Natural killer cell (primary cell): ENCODE measurements around the gene EFCAB8. TPM values are rescaled to one million over a fixed set of nuclear protein-coding genes. Genes with fewer than 3 reads are reported as not detected.

ENCODE experiments used
- ATAC-seq, 3 donors: fragments of 150-1000 bp in 2 of 3; fragments of 200-7000 bp in 1 of 3; cut with Tn5 transposase; 1 replicate in 1 of 3; 2 replicates in 2 of 3; pipeline ENCODE4 v1.10.0; 2021; ENCODE audit warnings: mild to moderate bottlenecking in 2 of 3, moderate library complexity in 2 of 3
- DNase-seq, 2 donors: peaks; one replicate each; pipeline versions ENCODE4 v3.0.0 to v3.0.0-alpha.2; 2013 to 2021; ENCODE audit warnings: mixed read lengths in 1 of 2
- H3K27ac ChIP-seq: one replicate; pipeline ENCODE4 v1.5.1; 2013; ENCODE audit warnings: mild to moderate bottlenecking, low read length
- H3K27me3 ChIP-seq: one replicate; pipeline ENCODE4 v1.6.1; 2013; ENCODE audit warnings: low read length; ENCODE audit not compliant: control insufficient read depth, insufficient read depth
- H3K36me3 ChIP-seq: one replicate; pipeline ENCODE4 v1.6.1; 2013; ENCODE audit warnings: low read length; ENCODE audit not compliant: control insufficient read depth, insufficient read depth
- H3K4me1 ChIP-seq: one replicate; pipeline ENCODE4 v1.6.1; 2013; ENCODE audit warnings: low read length; ENCODE audit not compliant: control insufficient read depth, insufficient read depth
- H3K4me3 ChIP-seq: one replicate; pipeline ENCODE4 v1.5.1; 2013; ENCODE audit warnings: low read length
- H3K9me3 ChIP-seq: one replicate; pipeline ENCODE4 v1.6.1; 2013; ENCODE audit warnings: low read length; ENCODE audit not compliant: control insufficient read depth, insufficient read depth
- H3K27ac Mint-ChIP-seq, 2 donors: one replicate each; pipeline ENCODE4 v1.8.0; 2022; ENCODE audit warnings: mild to moderate bottlenecking in 2 of 2, mixed read lengths in 2 of 2, moderate library complexity in 1 of 2
- H3K27me3 Mint-ChIP-seq, 2 donors: one replicate each; pipeline ENCODE4 v1.8.0; 2022; ENCODE audit warnings: low read depth in 2 of 2, mixed read lengths in 2 of 2
- H3K36me3 Mint-ChIP-seq: one replicate; pipeline ENCODE4 v1.8.0; 2022; ENCODE audit warnings: mixed read lengths
- H3K4me1 Mint-ChIP-seq, 2 donors: one replicate each; pipeline ENCODE4 v1.8.0; 2022; ENCODE audit warnings: mixed read lengths in 2 of 2
- H3K4me3 Mint-ChIP-seq: one replicate; pipeline ENCODE4 v1.8.0; 2022; ENCODE audit warnings: mild to moderate bottlenecking, moderate library complexity, mixed read lengths
- H3K9me3 Mint-ChIP-seq, 2 donors: one replicate each; pipeline ENCODE4 v1.8.0; 2022; ENCODE audit warnings: mixed read lengths in 2 of 2
- CTCF ChIP-seq: fragments of 200-600 bp; IDR thresholded peaks from one replicate; pipeline ENCODE4 v1.8.0; 2022; ENCODE audit warnings: antibody characterized with exemption
- WGBS: methylation state at CpG from one replicate; pipeline ENCODE4 v1.1.7; 2013; ENCODE audit warnings: missing lambda C conversion rate; ENCODE audit not compliant: insufficient coverage; 5-methylcytosine and 5-hydroxymethylcytosine counted together
- intact Hi-C: fragments of 100-400 bp; cut with micrococcal nuclease; formaldehyde crosslinking; loops from one replicate; pipeline ENCODE4 v1.14.2; 2022
- total RNA-seq, 4 donors: library from RNA; stranded (reverse); fragments of 120-200 nt in 1 of 4; gene quantifications; one replicate each; pipeline versions ENCODE4 v1.2.3 to v1.2.4, GENCODE V29; 2013 to 2022

The EFCAB8 gene
- total RNA-seq, 3 donors from 2014 or later (not counting 1 experiment from before 2014, with no cell fraction given) = 1.2 to 2.9 (median 2.3) TPM

- no peak overlapping the region for H3K4me3 ChIP-seq
- no peak overlapping the region for H3K27ac ChIP-seq
- intact Hi-C loops = no loop called here
- H3K27me3 ChIP-seq = no peaks in the 10 kb centered on the region
- no peaks in the 10 kb centered on the region for H3K36me3 Mint-ChIP-seq
- peaks cover 0 to 2% of the 10 kb centered on the region in 2 donors for H3K27me3 Mint-ChIP-seq
- H3K9me3 ChIP-seq = no peaks in the 10 kb centered on the region
- ATAC-seq (no peak), DNase-seq (no peak)
- peaks cover 0 to 5% of the 10 kb centered on the region in 2 donors for H3K4me1 Mint-ChIP-seq
- H3K27ac Mint-ChIP-seq = no peak overlapping the region
- no peak overlapping the region for H3K4me3 Mint-ChIP-seq
- 94% methylated on average over 10 of the region's 11 CpGs for WGBS
- no peak for TF ChIP-seq CTCF
- H3K9me3 Mint-ChIP-seq = no peaks in the 10 kb centered on the region
- no peaks in the 10 kb centered on the region for H3K36me3 ChIP-seq
- H3K4me1 ChIP-seq = no peaks in the 10 kb centered on the region
These were observed 128.5 kb downstream of the EFCAB8 start for GRCh38 chr20:32987044-32987825.

GRCh38 chr20:32988008-32988407 is 129.3 kb downstream of the EFCAB8 start:
- H3K36me3 Mint-ChIP-seq = no peaks in the 10 kb centered on the region
- no peak overlapping the region for H3K27ac Mint-ChIP-seq
- Histone ChIP-seq H3K27ac (no peak overlapping the region), H3K27me3 (no peaks in the 10 kb centered on the region), H3K9me3 (no peaks in the 10 kb centered on the region), H3K36me3 (no peaks in the 10 kb centered on the region), H3K4me1 (no peaks in the 10 kb centered on the region), H3K4me3 (no peak overlapping the region)
- 83% methylated on average over 16 of the region's 16 CpGs for WGBS
- H3K4me3 Mint-ChIP-seq = no peak overlapping the region
- intact Hi-C loops = no loop called here
- DNase-seq (no peak), ATAC-seq (no peak)
- peaks cover 0 to 2% of the 10 kb centered on the region in 2 donors for H3K27me3 Mint-ChIP-seq
- TF ChIP-seq CTCF = no peak
- peaks cover 0 to 5% of the 10 kb centered on the region in 2 donors for H3K4me1 Mint-ChIP-seq
- no peaks in the 10 kb centered on the region for H3K9me3 Mint-ChIP-seq

- Histone ChIP-seq H3K36me3 (no peaks in the 10 kb centered on the region), H3K27ac (no peak overlapping the region), H3K4me1 (no peaks in the 10 kb centered on the region), H3K4me3 (no peak overlapping the region), H3K9me3 (no peaks in the 10 kb centered on the region), H3K27me3 (no peaks in the 10 kb centered on the region)
- H3K4me1 Mint-ChIP-seq = peaks cover 0 to 5% of the 10 kb centered on the region in 2 donors
- intact Hi-C loops = no loop called here
- no peaks in the 10 kb centered on the region for H3K9me3 Mint-ChIP-seq
- no peak for DNase-seq
- H3K27me3 Mint-ChIP-seq = peaks cover 0 to 2% of the 10 kb centered on the region in 2 donors
- no peaks in the 10 kb centered on the region for H3K36me3 Mint-ChIP-seq
- TF ChIP-seq CTCF = no peak
- no peak for ATAC-seq
- H3K27ac Mint-ChIP-seq = no peak overlapping the region
- no peak overlapping the region for H3K4me3 Mint-ChIP-seq
- 92% methylated on average over 14 of the region's 14 CpGs for whole genome bisulfite sequencing
These were observed 131.0 kb downstream of the EFCAB8 start for GRCh38 chr20:32989507-32990283.
